NCI-H748 (cell line): ENCODE results near the gene MYB.

ENCODE experiments used
- DNase-seq: peaks from one replicate; lab custom pipeline; 2025; ENCODE audit not compliant: unreplicated experiment; lab: John Stamatoyannopoulos, UW

MYB gene

GRCh38 chr6:135219346-135219745 lies 38.2 kb downstream of the MYB start:
- no peak for DNase-seq

DNA sequence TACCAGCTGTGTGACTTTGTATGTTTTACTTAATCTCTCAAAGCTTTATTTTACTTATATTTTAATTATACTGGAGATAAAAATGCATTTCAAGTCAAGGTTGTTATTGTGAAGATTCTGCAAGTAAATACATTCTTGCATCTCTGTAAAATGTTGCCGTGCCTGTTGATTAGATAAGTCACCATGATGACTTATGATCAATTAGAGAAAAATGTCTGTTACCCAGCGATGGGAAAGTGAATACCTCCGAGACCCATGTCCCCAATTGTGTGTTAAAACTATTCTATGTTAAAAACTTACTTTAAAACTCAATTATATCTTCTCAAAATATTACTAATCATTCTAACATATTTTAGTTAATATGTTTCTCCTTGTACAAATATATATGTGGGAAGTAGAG lies 39.9 kb downstream of the MYB start:
- no peak for DNase-seq

GRCh38 chr6:135221505-135221904 lies 40.4 kb downstream of the MYB start:
- no peak for DNase-seq

DNA sequence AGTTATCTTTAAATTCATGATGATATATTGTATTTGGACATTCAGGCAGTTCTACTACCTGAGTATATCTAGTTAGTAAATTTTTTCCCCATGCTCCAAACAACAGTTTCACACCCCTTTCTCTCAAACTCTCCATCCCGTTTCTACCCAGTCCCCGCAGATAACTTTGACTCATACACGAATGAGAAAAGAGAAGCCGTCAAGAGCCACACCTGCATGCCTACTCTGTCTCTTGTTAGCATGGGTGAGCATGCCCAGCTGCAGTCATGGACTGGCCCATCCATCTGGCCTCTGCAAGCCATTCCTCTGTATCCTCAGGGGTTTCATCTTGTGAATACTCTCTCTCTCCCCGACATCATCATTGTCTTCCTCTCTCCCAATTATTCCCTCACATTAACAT lies 41.5 kb downstream of the MYB start:
- DNase-seq = no peak

DNA sequence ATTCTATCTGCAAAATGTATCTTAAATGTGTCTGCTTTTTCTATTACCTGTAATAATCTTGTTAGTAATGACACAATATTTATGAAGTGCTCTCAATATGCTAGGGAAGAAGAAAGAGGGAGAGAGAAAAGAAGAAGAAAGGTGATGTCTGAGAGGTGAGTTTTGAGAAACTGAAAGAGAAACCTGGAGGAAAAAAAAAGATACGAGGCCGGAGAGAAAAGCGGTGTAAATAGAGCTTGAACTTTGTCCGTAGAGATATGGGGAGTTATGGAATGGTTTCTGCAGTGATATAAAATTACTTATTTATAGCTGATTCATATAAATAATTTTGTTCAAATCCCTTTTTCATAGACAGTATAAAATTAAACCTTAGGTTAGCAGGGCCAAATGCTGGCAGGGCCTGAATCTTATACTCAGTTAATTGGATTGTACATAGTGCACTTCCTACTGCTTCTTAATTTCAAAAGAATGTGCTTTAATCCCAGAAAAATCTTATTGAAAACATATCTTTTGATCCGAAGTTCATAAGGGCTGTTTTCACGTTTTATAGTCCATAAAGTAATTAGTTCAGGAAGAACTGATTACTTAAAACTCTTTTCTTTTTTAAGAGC lies 43.0 kb downstream of the MYB start:
- no peak for DNase-seq

GRCh38 chr6:135225911-135226310 lies 44.8 kb downstream of the MYB start:
- DNase-seq = no peak

DNA sequence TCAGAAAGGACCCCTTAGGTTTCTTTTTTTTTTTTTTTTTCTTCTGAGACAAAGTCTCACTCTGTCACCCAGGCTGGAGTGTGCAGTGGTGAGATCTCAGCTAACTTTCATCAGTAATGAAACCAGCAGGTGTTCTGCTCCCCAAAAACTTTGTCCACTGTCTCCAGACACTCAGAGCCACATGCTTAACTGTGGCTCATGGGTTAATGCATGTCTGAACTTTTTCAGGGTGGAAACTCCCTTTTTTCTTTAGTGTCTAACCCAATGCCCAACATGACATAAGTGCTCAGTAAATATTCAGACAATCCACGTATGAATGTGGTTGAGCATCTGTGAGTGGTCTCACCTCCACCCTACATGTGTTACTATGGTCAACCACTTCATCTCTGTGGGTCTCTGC lies 45.4 kb downstream of the MYB start:
- no peak for DNase-seq

DNA sequence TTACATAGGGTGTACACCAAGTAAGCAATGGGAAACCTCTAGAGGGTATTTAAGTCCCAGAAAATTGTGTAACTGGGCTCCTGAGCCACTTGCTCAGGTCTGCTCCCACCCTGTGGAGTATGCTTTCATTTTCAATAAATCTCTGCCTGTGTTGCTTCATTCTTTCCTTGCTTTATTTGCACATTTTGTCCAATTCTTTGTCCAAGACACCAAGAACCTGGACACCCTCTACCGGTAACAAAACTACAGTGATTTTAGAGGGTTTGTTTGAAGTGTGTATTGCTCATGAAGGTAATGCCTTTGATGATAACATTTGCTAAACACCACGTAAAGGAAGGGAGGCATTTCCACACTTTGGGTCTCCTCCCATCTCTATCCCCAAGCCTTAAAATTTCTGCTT lies 46.2 kb downstream of the MYB start:
- DNase-seq = no peak

DNA sequence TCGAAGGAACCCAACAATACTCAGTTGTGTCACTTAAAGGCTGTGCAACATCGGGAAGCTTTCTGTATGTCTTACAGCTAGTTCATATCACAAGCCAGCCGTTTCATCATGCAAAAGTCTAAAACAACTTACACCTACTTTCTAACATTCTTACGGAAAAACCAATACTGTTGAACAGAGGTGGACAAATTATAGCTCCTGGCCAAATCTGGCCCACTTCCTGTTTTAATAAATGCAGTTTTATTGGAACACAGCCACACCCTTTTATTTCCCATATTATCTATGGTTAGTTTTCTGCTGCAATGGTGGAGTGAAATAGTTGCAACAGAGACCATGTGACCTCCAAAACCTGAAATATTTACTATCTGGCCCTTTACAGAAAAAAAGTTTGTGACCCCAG lies 46.6 kb downstream of the MYB start:
- no peak for DNase-seq

DNA sequence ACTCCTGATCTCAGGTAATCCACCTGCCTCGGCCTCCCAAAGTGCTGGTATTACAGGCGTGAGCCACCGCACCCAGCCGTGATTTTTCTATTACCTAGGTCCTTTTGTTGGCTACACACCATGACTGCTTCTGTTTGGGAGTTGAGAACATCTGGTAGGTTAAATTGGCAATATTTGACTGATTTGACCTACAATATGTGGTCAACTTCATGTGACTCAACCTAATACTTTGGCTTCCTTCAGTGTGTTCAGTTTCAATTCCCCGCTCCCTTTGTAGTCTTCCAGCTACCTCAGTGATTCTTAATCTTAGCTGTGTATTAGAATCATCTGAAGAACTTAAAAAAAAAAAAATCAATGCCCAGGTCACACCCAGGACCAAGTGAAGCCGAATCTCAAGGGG lies 47.4 kb downstream of the MYB start:
- no peak for DNase-seq

GRCh38 chr6:135229996-135230395 lies 48.9 kb downstream of the MYB start:
- no peak for DNase-seq

- no peak for DNase-seq
These were observed 49.8 kb downstream of the MYB start for GRCh38 chr6:135230711-135231468.

DNA sequence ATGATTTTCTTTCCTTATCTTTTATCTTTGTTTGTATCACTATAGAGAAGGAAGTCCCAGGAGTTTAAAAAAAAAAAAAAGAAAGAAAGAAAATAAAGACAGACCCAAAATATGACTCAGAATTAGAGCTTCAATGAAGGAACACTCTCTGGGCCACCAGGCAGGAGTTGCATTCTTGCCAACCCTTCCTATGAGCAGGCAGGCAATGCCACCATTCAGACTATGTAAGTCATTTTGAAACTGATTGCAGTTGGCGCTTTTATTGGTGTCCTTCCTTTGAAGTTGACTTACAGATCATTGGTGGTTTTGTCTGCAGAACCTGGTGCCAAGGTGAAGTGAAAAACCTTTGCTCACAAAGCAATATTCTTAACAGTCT lies 50.3 kb downstream of the MYB start:
- DNase-seq = no peak

DNA sequence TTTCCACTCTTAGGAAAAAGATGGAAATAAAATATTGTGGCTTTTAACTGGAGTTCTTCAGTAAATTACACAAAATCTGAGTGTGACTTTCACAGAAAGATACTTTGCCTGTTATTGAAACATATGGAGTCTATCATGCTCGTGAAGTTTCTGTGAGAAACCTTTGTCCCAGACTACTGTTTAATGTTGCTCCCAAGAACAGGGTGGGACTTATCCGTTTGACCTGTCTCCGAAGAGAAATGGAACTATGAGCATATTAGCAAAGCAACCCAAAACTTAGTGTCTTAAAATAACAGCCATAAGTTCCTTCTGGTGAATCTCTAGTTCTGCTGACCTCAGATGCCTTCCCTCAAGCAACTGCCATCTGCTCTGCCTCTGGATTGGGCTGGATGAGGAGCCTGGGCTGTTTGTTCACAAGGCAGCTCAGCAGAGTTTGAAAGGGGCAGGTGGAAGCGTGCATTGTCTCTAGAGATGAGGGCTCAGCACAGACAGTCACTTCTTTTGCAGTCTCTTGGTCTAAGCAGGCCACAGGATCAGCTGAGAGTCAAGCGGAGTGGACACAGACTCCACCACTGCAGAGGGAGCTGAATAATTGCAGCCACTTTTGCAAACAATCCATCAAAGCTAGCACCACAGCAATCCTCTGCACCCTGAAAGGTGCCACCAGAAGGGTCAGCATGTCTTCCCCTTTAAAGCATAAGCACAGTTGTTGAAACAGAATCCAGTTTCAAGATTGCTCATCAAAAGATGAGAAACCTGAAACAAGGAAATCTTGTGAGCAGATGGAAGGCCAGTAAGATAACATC lies 52.8 kb downstream of the MYB start:
- DNase-seq = peak; percentile 11

- no peak for DNase-seq
These were observed 53.3 kb downstream of the MYB start for GRCh38 chr6:135234492-135234780.

DNA sequence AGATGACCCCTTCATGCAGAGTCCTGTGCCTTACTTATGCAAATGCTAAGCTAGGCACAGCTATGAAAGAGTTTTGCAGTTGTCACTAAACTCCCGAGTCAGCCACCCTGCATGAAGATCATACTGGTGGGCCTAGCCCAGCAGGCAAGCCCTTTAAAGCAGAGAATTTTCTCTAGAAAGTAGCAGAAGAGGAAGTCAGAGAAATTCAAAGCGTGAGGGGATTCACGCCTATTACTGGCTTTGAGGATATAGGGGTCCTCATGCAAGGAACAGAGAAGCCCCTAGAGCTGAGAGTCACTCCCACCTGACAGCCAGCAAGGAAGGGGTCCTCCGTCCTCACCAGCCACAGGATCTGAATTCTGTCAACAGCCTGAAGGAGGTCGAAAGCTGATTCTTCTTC lies 54.6 kb downstream of the MYB start:
- no peak for DNase-seq

DNA sequence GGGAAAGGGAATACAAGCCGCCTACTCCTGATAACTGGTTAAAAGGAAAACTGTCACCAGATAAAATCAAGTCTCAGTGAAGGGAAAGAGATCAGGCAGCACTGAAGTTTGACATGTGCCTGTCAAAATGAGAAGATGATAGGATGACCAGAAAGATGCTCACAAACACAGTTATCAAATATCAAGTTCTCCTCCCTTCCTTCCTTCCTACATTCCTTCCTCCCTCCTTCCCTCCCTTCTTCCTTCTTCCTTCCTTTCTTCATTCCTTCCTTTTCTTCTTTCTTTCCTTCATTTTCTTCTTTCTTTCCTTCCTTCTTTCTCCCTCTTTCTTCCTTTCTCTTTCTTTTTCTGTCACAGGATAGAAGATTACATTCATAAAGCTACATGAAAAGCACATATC lies 55.2 kb downstream of the MYB start:
- DNase-seq = no peak

DNA sequence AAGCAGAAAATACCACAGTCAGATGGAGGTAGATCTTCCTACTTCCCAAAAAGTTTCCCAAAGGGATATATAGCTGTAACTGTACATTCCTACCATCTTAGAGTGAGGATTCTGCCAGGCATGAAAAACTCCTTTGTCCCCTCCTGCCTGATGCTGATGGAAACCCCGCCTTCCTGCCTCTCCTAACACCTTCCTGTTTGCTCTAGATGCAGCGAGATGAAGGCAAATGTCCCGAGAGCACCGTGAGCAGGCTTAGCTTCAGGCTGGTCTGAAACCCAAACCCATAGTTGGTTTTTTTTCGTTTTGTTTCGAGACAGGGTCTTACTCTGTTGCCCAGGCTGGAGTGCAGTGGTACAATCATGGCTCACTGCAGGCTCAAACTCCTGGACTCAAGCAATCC lies 55.6 kb downstream of the MYB start:
- DNase-seq = no peak

- no peak for DNase-seq
These were observed 59.6 kb downstream of the MYB start for GRCh38 chr6:135240711-135241110.

- no peak for DNase-seq
These were observed 63.0 kb downstream of the MYB start for GRCh38 chr6:135243871-135244796.

- DNase-seq = no peak
These were observed 63.7 kb downstream of the MYB start for GRCh38 chr6:135244805-135245204.
